K562 (cell line): Measurements from ENCODE around the gene ARFRP1. TPM values are rescaled to one million over a fixed set of nuclear protein-coding genes. Genes with fewer than 3 reads are reported as not detected.

Source experiments
- ATAC-seq: fragments of 200-7000 bp; cut with Tn5 transposase; 3 replicates; pipeline ENCODE4 v1.9.1; 2020; ENCODE audit warnings: moderate library complexity
- BruUV-seq: library from RNA; stranded (reverse); fragments of 400-500 nt; replicated peaks from 2 replicates; lab custom pipeline; 2021; lab: Mats Ljungman, UMichigan
- CTCF ChIA-PET: fragments of 300-600 bp; formaldehyde crosslinking; extraction: SDS; loops from one replicate; lab custom pipeline; 2021; ENCODE audit warnings: low intra/inter-chr PET ratio; lab: Yijun Ruan, JAX
- POLR2A ChIA-PET: fragments of 300-600, 350-650 bp; sonication (Branson Sonifier 250); formaldehyde crosslinking; extraction: SDS; loops from one replicate; lab custom pipeline; 2021; ENCODE audit warnings: antibody characterized with exemption, inconsistent platforms; lab: Yijun Ruan, JAX
- DNase-seq, 4 experiments: peaks; one replicate each; pipeline versions ENCODE4 v3.0.0 to v3.0.0-alpha.2; 2011 to 2018; ENCODE audit warnings: low spot score in 3 of 4, mixed read lengths in 3 of 4; ENCODE audit errors: extremely low read depth in 1 of 4
- FAIRE-seq: peaks from 2 replicates; lab custom pipeline; 2011; peaks lifted over from hg19 to GRCh38; lab: Jason Lieb, UNC
- H2AFZ ChIP-seq: 2 replicates; pipeline ENCODE4 v1.6.0; 2011; ENCODE audit warnings: low read depth, low read length, control low read depth, inconsistent platforms
- H3K27ac ChIP-seq: fragments of 200-600 bp; 3 replicates; pipeline ENCODE4 v1.8.0; 2011; ENCODE audit warnings: low read depth, mild to moderate bottlenecking, control low read depth, inconsistent platforms, low read length, moderate library complexity, mixed read lengths; ENCODE audit errors: extremely low read depth
- H3K27me3 ChIP-seq, 2 experiments: fragments of 300-600 bp in 1 of 2; 2 replicates in 1 of 2; 3 replicates in 1 of 2; pipeline versions ENCODE4 v1.6.0 to v1.8.0; 2011; ENCODE audit warnings: inconsistent platforms in 2 of 2, low read length in 2 of 2, mild to moderate bottlenecking in 1 of 2, mixed read lengths in 1 of 2, moderate library complexity in 1 of 2; ENCODE audit not compliant: control insufficient read depth in 2 of 2, insufficient read depth in 2 of 2
- H3K36me3 ChIP-seq: fragments of 300-600 bp; 3 replicates; pipeline ENCODE4 v1.8.0; 2011; ENCODE audit warnings: mild to moderate bottlenecking, low read length, inconsistent platforms; ENCODE audit not compliant: control insufficient read depth, insufficient read depth
- H3K4me1 ChIP-seq, 2 experiments: fragments of 200-600 bp in 1 of 2; replicated peaks in 1 of 2; 2 replicates in 1 of 2; 3 replicates in 1 of 2; pipeline versions ENCODE4 v1.5.1 to v1.8.0; 2011; ENCODE audit warnings: inconsistent platforms in 2 of 2, low read length in 2 of 2, mild to moderate bottlenecking in 1 of 2, mixed read lengths in 1 of 2, moderate library complexity in 1 of 2; ENCODE audit not compliant: control insufficient read depth in 2 of 2, insufficient read depth in 2 of 2
- H3K4me2 ChIP-seq: 2 replicates; pipeline ENCODE4 v1.6.1; 2011; ENCODE audit warnings: low read length, control low read depth, inconsistent platforms, mixed read lengths; ENCODE audit not compliant: insufficient read depth
- H3K4me3 ChIP-seq: fragments of 200-600 bp; sonication (generic), shearing (Covaris generic); 2 replicates; pipeline ENCODE4 v1.5.1; 2016; ENCODE audit warnings: control low read depth, inconsistent platforms
- H3K79me2 ChIP-seq: fragments of 200-600 bp; 3 replicates; pipeline ENCODE4 v1.8.0; 2011; ENCODE audit warnings: low read length, inconsistent platforms; ENCODE audit not compliant: control insufficient read depth, insufficient read depth
- H3K9ac ChIP-seq, 2 experiments: 2 replicates each; pipeline versions ENCODE4 v1.6.0 to v1.6.1; 2011; ENCODE audit warnings: low read depth in 2 of 2, low read length in 2 of 2, control low read depth in 1 of 2, inconsistent platforms in 1 of 2, mild to moderate bottlenecking in 1 of 2, mixed read lengths in 1 of 2; ENCODE audit not compliant: insufficient read depth in 1 of 2
- H3K9me1 ChIP-seq: one replicate; pipeline ENCODE4 v1.6.0; 2011; ENCODE audit warnings: inconsistent platforms, mild to moderate bottlenecking, low read length, moderate library complexity; ENCODE audit not compliant: control insufficient read depth, insufficient read depth
- H3K9me3 ChIP-seq: replicated peaks from 2 replicates; pipeline ENCODE4 v1.5.1; 2011; ENCODE audit warnings: low read depth, low read length, inconsistent platforms; ENCODE audit not compliant: control insufficient read depth, insufficient read depth
- H4K20me1 ChIP-seq: replicated peaks from 2 replicates; pipeline ENCODE4 v1.6.1; 2011; ENCODE audit warnings: low read length, inconsistent platforms, mixed read lengths; ENCODE audit not compliant: control insufficient read depth, insufficient read depth
- RBM15 ChIP-seq: fragments of 200-400 bp; formaldehyde crosslinking; IDR thresholded peaks from 2 replicates; pipeline ENCODE4 v1.6.1; 2018; ENCODE audit warnings: mild to moderate bottlenecking, low read length, moderate library complexity; ENCODE audit not compliant: insufficient read depth
- WGBS: fragments of 100-300 bp; shearing (Covaris generic); methylation state at CpG from one replicate; pipeline ENCODE4 v1.1.6; 2016; ENCODE audit warnings: low coverage, mixed read lengths; ENCODE audit not compliant: insufficient coverage; ENCODE audit errors: missing lambda C conversion rate; 5-methylcytosine and 5-hydroxymethylcytosine counted together
- in situ Hi-C: fragments of 300-500 bp; cut with MboI; formaldehyde crosslinking; loops from 4 replicates; pipeline ENCODE4 v1.15.0; 2018; ENCODE audit warnings: inconsistent platforms, mixed read lengths
- intact Hi-C: fragments of 100-400 bp; cut with micrococcal nuclease; formaldehyde crosslinking; loops from 2 replicates; pipeline ENCODE4 v1.14.2; 2022
- polyA plus RNA-seq, 8 experiments: library from polyadenylated mRNA; depleted of rRNA in 4 of 8; stranded (reverse) in 5 of 8; unstranded in 3 of 8; fragments of >200 nt; fragmentation: Nextera tagmentation in 2 of 8; fragmentation: Illumina TruSeq in 1 of 8; extraction: Ambion mirVana in 2 of 8; extraction: Trizol in 1 of 8; gene quantifications; 2 replicates each; pipeline versions ENCODE4 v1.2.1 to v1.2.3, GENCODE V29; 2011 to 2014; ENCODE audit warnings: inconsistent platforms in 1 of 8, missing spikeins in 1 of 8
- total RNA-seq, 7 experiments: library from RNA; depleted of rRNA in 6 of 7; stranded (reverse); fragments of >200 nt in 6 of 7; fragmentation: Illumina TruSeq in 2 of 7; extraction: Trizol in 2 of 7; gene quantifications; 2 replicates each; pipeline versions ENCODE4 v1.2.1 to v1.2.3, GENCODE V29; 2011 to 2021; ENCODE audit warnings: low replicate concordance in 1 of 7
- TF ChIP-seq, protein P1 (sequence below): sonication (generic); formaldehyde crosslinking; IDR thresholded peaks from 2 replicates; pipeline ENCODE4 v1.8.1; 2023; ENCODE audit warnings: mild to moderate bottlenecking, missing genetic modification reagents

Gene ARFRP1
- total and polyA plus RNA-seq, 9 of the 15 experiments (the other 6 are each of a cell fraction or from before 2014, with no cell fraction given) = 2.2 to 78.9 (median 37.3) TPM

DNA sequence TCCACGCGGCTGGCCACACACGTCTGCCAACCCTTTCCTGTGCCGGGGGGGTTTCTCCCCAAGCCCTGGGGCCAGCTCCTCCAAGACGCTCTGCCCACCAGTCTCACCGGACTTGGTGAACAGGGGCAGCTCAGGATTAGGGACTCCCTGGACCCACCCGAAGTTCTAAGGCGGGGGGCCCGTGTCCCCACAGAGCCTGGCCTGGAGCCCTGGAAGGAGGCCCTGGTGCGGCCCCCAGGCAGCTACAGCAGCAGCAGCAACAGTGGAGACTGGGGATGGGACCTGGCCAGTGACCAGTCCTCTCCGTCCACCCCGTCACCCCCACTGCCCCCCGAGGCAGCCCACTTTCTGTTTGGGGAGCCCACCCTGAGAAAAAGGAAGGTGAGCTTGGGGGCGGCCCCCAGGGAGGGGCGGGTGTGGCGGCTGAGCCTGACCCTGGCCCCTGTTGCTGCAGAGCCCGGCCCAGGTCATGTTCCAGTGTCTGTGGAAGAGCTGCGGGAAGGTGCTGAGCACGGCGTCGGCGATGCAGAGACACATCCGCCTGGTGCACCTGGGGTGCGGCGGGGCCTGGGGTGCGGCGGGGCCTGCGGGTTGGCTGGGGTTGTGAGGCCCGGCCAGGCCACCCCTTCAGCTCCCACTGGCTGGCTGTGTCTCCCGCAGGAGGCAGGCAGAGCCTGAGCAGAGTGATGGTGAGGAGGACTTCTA is 34.1 kb upstream of the ARFRP1 start:
- Histone ChIP-seq H3K4me3 (peak overlapping the region; percentile 66; the same call in 1 of the 2 replicates), H4K20me1 (no peaks in the 10 kb centered on the region; the same call in 1 of the 2 replicates), H3K79me2 (peaks cover 16% of the 10 kb centered on the region), H2AFZ (no peak overlapping the region), H3K27ac (peak overlapping the region; percentile 82; the same call in 2 of the 3 replicates), H3K9me1 (no peaks in the 10 kb centered on the region), H3K4me1 (peaks cover 11 to 78% of the 10 kb centered on the region in 2 experiments), H3K36me3 (peaks cover 36% of the 10 kb centered on the region; the same call in 1 of the 3 replicates), H3K27me3 (no peaks in the 10 kb centered on the region), H3K9ac (peak overlapping the region; percentile 82 to 96), H3K9me3 (no peaks in the 10 kb centered on the region), H3K4me2 (peak overlapping the region; percentile 84)
- 88% methylated on average over 27 of the region's 30 CpGs for WGBS
- FAIRE-seq (no peak), ATAC-seq (no peak), DNase-seq (peak in 2 of 4 experiments; percentile 5 to 12)
- intact Hi-C loops = no loop called here
- in situ Hi-C loops = no loop called here
- ChIA-PET CTCF (no interaction called here), POLR2A (interaction anchor here (0.5 to 2.0 kb wide), 12 partner anchors 9 to 205 kb away, joined by 3 to 7 read pairs (median 4); partner anchors contain the start of genes ARFRP1, TPD52L2 and ZGPAT)
- BruUV-seq = no TSS peak
- TF ChIP-seq RBM15 = no peak
- TF ChIP-seq, protein P1, sequence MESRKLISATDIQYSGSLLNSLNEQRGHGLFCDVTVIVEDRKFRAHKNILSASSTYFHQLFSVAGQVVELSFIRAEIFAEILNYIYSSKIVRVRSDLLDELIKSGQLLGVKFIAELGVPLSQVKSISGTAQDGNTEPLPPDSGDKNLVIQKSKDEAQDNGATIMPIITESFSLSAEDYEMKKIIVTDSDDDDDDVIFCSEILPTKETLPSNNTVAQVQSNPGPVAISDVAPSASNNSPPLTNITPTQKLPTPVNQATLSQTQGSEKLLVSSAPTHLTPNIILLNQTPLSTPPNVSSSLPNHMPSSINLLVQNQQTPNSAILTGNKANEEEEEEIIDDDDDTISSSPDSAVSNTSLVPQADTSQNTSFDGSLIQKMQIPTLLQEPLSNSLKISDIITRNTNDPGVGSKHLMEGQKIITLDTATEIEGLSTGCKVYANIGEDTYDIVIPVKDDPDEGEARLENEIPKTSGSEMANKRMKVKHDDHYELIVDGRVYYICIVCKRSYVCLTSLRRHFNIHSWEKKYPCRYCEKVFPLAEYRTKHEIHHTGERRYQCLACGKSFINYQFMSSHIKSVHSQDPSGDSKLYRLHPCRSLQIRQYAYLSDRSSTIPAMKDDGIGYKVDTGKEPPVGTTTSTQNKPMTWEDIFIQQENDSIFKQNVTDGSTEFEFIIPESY (CRISPR knock-in tag) = peak; percentile 28; the same call in 1 of the 2 replicates
